HFF-Myc (cell line): Measurements from ENCODE around the gene GNB1.

ENCODE experiments used
- DNase-seq: peaks from one replicate; pipeline ENCODE4 v3.0.0-alpha.2; 2011; ENCODE audit warnings: low read depth; ENCODE audit errors: extremely low read depth
- H3K4me3 ChIP-seq: replicated peaks from 2 replicates; pipeline ENCODE4 v1.5.1; 2011; ENCODE audit warnings: low read depth, mild to moderate bottlenecking, control low read depth, low read length
- TF ChIP-seq, protein P1 (sequence below): IDR thresholded peaks from 2 replicates; pipeline ENCODE4 v1.5.1; 2012; ENCODE audit warnings: mild to moderate bottlenecking, low read depth, low read length, control low read depth; ENCODE audit errors: missing control alignments

The GNB1 gene

DNA sequence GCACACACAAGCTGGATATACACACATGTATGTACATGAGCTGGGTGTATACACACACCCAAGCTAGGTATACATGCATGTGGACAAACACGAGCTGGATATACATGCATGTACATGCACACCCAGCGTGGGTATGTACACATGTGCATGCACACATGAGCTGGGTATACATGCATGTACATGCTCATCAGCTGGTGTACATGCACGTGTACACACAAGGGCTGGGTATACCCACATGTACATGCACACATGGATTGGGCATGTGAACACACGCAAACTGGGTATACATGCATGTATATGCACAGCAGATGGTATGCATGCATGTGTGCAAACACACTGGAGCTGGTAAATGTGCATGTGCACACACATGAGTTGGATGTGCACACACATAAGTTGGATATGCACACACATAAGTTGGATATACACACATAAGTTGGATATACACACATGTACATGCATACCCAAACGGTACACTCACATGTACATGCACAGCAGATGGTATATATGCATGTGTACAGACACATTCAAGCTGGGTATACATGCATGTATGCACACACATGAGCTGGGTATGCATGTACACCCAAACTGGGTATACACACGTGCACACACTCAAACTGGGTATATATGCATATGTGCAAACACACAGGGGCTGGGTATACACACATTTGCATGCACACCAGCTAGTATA is 7.5 kb upstream of the GNB1 start:
- DNase-seq, result no peak
- TF ChIP-seq, protein P1, sequence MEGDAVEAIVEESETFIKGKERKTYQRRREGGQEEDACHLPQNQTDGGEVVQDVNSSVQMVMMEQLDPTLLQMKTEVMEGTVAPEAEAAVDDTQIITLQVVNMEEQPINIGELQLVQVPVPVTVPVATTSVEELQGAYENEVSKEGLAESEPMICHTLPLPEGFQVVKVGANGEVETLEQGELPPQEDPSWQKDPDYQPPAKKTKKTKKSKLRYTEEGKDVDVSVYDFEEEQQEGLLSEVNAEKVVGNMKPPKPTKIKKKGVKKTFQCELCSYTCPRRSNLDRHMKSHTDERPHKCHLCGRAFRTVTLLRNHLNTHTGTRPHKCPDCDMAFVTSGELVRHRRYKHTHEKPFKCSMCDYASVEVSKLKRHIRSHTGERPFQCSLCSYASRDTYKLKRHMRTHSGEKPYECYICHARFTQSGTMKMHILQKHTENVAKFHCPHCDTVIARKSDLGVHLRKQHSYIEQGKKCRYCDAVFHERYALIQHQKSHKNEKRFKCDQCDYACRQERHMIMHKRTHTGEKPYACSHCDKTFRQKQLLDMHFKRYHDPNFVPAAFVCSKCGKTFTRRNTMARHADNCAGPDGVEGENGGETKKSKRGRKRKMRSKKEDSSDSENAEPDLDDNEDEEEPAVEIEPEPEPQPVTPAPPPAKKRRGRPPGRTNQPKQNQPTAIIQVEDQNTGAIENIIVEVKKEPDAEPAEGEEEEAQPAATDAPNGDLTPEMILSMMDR, result no peak
- H3K4me3 ChIP-seq, result no peak overlapping the region

DNA sequence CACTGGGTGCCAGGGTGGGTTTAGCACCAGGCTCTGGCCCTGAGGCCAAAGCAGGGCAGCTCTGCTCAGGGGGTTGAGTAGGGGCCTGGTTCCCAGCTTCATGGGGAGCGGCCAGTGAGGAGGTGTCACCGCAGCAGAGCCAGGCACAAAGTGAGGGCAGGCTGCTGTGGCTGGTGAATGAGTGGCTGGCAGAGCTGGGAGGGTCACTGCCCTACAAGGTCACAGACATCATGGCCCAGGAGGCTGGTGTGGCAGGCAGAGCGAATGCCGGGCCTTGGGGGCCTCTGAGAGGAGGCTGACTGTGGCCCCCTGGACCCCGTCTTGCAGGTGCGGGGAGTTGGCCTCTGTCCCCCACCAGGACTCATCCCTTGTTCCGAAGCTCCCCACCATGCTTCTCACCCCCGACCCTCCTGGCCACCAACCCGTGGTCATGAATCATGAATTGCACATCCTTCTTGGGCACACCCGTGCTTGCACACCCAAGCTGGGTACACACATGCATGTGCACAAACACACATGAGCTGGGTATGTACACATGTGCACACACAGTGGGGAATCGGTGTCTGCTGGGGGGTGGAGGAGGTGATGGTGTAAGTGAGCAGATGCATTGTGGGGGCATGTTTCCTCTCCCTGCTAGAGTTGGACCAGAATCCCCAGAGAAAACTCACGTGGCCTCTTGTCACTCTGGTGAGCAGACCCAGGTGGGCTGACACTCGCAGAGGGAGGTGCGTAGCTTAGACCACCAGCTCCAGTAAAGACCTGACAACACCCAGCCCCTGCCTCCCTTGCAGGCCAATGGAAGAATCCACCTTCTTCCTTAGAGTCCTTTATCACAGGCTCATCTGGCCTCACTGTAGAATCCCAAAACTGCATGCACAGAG is 4.8 kb upstream of the GNB1 start:
- DNase-seq, result no peak
- TF ChIP-seq, protein P1, result no peak
- no peak overlapping the region for H3K4me3 ChIP-seq

DNA sequence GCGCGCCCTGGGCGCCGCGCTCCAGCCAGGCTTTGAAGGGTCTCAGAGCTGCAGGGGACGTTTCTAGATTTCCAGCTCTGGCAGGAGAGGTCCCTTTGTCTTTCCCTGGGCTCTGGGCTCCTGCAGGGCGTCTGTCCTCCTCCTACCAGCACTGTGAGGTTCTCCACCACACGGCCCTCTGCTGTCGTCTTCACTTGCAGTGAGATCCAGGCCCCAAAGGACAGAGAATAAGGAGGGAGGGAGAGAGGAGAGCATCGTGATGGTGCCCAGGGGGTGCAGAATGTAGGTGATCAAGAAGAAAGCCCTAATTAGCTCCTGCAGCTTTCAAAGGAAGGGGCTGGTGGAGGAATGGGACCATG is 4.2 kb upstream of the GNB1 start:
- DNase-seq, result no peak
- no peak overlapping the region for H3K4me3 ChIP-seq
- TF ChIP-seq, protein P1, result no peak

DNA sequence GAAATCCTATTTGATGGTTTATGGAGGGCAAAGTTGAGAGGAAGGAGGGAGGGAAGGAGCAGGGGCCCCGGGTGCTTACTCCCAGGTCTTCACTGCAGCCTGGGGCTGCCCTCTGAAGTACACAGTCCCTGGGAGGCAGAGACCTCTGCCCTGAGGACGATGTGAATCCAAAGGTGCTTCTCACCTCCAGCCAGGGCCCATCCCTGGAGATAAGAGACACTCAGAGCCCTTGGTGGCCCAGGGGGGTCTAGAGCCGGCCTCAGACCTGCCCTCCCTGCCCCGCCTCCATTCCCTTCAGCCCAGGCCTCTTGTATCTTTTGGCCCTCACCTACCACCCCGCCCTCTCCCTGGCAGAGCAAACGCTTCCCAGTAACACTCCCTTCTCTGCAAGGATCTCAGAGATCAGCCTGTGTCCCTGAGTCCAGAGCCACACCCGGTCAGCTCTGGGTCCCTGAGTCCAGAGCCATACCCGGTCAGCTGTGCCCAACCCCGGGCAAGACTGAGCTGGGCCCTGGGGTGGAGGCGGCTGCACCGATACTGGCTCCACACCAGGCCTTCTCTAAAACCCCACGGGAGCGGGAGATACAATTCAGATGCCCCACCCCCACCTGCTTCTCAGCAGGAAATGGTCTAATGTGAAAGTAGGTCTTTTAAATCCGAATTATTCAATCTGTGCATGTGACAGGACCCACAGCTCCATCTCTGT is 3.6 kb upstream of the GNB1 start:
- TF ChIP-seq, protein P1, result no peak
- no peak overlapping the region for H3K4me3 ChIP-seq
- no peak for DNase-seq

DNA sequence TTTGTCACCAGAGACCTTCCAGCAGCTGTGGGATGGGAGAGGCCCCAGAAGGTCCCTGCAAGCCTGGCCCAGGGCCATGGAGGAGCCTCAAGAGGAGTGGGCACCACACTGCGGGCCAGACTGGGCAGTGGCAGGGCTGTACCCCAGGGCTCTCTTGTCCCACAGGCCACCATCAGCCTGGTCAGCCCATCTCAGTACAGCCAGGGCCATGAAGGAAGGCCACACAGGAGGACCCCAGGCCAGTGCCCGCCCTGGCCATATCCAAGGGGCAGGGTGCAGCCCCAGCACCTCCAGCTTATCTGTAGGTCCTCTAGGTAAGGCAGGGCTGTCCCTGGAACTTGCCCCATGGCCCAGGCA is 3.1 kb upstream of the GNB1 start:
- H3K4me3 ChIP-seq, result no peak overlapping the region
- TF ChIP-seq, protein P1, result no peak
- no peak for DNase-seq

DNA sequence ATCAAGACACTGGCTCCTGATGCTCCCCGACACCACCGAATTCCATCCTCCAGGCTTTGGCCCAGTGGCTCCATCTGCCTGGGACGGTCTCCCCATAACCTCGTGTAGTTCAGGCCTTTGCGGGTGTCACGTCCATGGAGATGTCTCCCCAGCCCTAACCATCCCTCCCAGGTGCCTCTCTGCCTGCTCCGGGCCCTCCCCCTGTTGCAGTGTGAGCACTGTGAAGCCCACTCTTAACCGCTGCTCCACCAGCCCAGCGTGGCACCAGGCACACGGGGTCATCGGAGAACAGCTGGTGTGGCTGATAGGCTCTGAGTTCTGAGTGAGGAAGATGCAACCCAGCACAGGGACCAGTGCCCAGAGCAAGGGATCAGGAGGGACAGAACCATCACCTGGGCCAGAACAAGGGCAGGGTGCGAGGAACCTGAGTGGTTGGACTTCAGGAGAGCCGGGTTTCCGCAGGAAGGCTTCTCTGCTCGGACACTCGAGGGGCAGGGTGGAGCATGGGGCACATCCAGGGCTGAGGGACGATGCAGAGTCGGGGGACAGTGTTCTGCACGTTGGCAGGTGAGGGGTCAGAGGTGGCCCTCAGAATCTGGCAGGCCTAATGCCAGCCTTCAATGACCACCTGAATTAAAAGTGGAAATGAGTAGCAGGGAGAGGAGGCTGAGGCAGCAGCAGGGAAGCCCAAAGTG is 2.6 kb upstream of the GNB1 start:
- DNase-seq, result no peak
- H3K4me3 ChIP-seq, result no peak overlapping the region
- TF ChIP-seq, protein P1, result no peak
